ENCODE results near the gene NEDD4L.

GRCh38 chr18:58241026-58241679 is 197.1 kb downstream of the NEDD4L start:
- TF ChIP-seq CTCF (IDR thresholded peaks at IDR 0.05; ENCODE audit: low read depth, low read length) (no peak), POLR2A (IDR thresholded peaks at IDR 0.05; ENCODE audit: extremely low read depth, insufficient read length) (no peak)
